ENCODE measurements around the gene CSF2RB. TPM values are rescaled to one million over a fixed set of nuclear protein-coding genes. Genes with fewer than 3 reads are reported as not detected.

CSF2RB gene
- total and polyA plus RNA-seq, 5 donors: 0.75 to 2.6 (median 2.0) TPM

DNA sequence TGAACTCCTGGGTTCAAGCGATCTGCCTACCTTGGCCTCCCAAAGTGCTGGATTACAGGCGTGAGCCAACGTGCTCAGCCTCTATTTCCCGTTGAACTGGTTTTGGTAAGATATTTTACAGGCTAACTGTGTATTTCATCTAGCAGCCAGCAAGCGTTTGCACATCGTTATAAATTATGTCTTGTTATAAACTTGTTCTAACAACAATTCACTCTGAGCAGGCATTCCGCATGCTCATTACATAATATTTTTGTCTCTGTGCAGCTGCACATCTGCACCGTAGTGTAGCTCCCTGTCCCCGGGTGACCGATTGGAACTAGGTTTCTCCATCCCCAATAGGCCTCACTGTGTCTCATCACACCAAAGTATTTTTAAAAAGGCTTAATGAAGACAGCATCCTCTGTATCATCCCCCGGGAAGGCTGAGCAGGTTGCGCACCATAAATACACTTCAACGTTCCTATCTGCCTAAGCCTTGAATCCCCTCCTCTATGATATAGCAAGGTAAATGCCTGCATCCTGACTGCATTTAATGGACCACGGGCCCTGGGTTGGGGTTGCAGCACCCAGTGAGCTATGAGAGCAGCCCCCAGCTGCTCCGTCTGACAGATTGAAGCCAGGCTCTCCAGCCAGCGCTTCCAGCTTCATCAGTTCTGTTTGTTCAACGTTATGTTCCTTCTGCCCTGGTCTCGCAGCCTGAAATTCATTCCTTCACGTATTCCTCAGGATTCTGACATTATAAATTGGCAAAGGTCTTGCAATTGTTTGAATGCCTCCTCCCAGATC, 58.1 kb downstream of the CSF2RB start:
- no peaks in the 10 kb centered on the region for H3K9me3 ChIP-seq (ENCODE audit: control insufficient read depth, low read length)
- H3K4me1 ChIP-seq (ENCODE audit: control insufficient read depth, insufficient read depth, low read length): no peaks in the 10 kb centered on the region
- H3K27me3 ChIP-seq (ENCODE audit: control insufficient read depth, insufficient read depth): no peaks in the 10 kb centered on the region
- no peak for ATAC-seq
- no peak overlapping the region for H3K27ac ChIP-seq (ENCODE audit: low read length)
- no peak for DNase-seq
- WGBS: 75% methylated on average over 19 of the region's 19 CpGs
- intact Hi-C loops (cut with DNase I): loop anchor here in 2 of 4 donors (10.0 kb wide), 3 partner anchors 97 to 187 kb away; partner anchors contain the start of gene NCF4 (in 1 of the 2)
- no peak overlapping the region for H3K4me3 ChIP-seq (ENCODE audit: low read length)

DNA sequence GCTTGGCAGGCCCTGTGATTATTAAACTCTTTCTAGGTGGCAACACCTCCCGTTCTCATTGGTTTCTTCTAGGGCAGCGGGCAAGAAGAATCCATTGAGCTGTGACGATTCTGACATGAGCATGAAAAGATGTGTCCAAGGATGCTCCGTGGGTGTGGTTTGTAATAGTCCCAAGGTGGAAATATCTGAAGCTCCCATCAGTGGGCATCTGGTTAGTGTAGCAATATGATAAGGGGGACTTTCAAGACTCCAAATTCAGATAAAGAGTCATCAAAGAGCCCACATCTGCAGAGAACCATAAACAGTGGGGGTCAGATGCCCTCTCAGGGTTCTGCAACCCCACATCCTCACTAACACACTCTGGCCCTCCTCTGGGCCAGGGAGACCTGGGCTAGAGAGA, 63.2 kb downstream of the CSF2RB start:
- ATAC-seq: no peak
- no peak for DNase-seq
- H3K4me1 ChIP-seq (ENCODE audit: control insufficient read depth, insufficient read depth, low read length): no peaks in the 10 kb centered on the region

DNA sequence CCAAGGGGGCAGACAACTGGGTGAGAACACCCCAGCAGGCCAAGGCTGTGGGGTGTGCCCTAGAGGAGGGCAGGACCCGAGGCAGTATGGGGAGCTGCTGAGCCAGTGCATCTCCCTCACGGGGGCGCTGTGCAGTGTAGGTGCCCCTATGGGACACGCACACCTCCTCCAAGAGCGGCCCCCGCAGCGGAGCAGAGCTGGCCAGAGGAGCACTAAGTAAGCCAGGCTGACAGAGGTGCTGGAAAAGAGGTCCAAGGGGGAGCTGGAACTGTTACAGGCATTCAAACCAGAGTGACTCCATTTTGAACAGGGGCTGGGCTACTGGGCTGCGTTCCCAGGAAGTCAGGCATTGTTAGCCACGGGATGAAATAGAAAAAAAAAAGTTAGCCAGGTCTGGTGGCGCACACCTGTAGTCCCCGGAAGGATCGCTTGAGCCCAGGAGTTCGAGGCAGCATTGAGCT, 64.0 kb downstream of the CSF2RB start:
- no peak overlapping the region for H3K27ac ChIP-seq (ENCODE audit: low read length)
- no peaks in the 10 kb centered on the region for H3K9me3 ChIP-seq (ENCODE audit: control insufficient read depth, low read length)
- DNase-seq (peak; percentile 51 to 84 (median 84)), ATAC-seq (peak; percentile 73 to 77)
- intact Hi-C loops (cut with DNase I): loop anchor here in 3 of 4 donors (5.0 to 10.0 kb wide), 4 partner anchors 103 to 195 kb away; partner anchors contain the start of gene NCF4 (in 1 of the 3)
- no peaks in the 10 kb centered on the region for H3K4me1 ChIP-seq (ENCODE audit: control insufficient read depth, insufficient read depth, low read length)
- H3K27me3 ChIP-seq (ENCODE audit: control insufficient read depth, insufficient read depth): no peaks in the 10 kb centered on the region
- peak overlapping the region; percentile 39 for H3K4me3 ChIP-seq (ENCODE audit: low read length)
- WGBS: 21% methylated on average over 13 of the region's 13 CpGs

More for the DNA sequence above, 63.2 kb downstream of the CSF2RB start:
- Histone ChIP-seq H3K4me3 (ENCODE audit: low read length) (no peak overlapping the region), H3K9me3 (ENCODE audit: control insufficient read depth, low read length) (no peaks in the 10 kb centered on the region), H3K27me3 (ENCODE audit: control insufficient read depth, insufficient read depth) (no peaks in the 10 kb centered on the region), H3K27ac (ENCODE audit: low read length) (no peak overlapping the region)
- intact Hi-C loops (cut with DNase I): loop anchor here in 3 of 4 donors (5.0 to 10.0 kb wide), 4 partner anchors 102 to 194 kb away; partner anchors contain the start of gene NCF4 (in 1 of the 3)
- WGBS: 90% methylated on average over 4 of the region's 4 CpGs

DNA sequence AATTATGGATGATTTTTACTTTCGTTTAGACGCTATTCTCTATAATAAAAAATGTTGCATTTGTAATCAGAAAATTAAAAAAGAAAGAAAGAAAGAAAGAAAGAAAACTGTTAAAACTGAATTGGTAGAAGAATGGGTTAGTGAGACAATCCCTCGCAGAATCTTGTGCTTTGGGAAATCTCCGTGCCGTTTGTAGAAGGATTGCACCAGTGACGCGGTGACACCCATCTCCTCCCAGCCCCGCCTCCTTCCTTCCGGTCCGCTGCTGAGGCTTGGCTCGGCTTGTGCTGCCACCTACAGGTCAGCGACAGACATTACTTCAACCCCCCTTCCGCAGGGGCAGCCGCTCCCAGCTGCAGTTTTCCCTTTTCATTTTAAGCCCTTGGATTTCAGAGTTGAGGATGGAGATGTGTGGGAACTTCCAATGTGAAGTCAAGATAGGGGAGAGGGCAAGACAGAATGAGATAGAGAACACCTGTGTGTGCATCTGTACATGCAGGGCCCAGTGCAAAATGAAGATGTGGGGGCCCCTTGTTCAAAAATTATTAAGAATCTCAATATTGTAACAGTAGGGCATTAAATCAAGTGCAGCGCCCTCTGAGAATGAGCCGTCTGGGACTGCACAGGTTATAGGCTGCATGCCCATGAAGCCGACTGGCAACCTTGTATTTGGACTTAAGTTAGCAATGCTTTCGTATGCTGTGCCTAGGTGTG, 64.7 kb downstream of the CSF2RB start:
- Histone ChIP-seq H3K27ac (ENCODE audit: low read length) (no peak overlapping the region), H3K9me3 (ENCODE audit: control insufficient read depth, low read length) (no peaks in the 10 kb centered on the region), H3K4me3 (ENCODE audit: low read length) (peak overlapping the region; percentile 39), H3K4me1 (ENCODE audit: control insufficient read depth, insufficient read depth, low read length) (no peaks in the 10 kb centered on the region), H3K27me3 (ENCODE audit: control insufficient read depth, insufficient read depth) (no peaks in the 10 kb centered on the region)
- ATAC-seq (peak; percentile 96 to 97), DNase-seq (peak; percentile 92 to 96 (median 95))
- 15% methylated on average over 18 of the region's 18 CpGs for WGBS
- intact Hi-C loops (cut with DNase I): loop anchor here in 3 of 4 donors (5.0 to 10.0 kb wide), 4 partner anchors 103 to 196 kb away; partner anchors contain the start of gene NCF4 (in 1 of the 3)

DNA sequence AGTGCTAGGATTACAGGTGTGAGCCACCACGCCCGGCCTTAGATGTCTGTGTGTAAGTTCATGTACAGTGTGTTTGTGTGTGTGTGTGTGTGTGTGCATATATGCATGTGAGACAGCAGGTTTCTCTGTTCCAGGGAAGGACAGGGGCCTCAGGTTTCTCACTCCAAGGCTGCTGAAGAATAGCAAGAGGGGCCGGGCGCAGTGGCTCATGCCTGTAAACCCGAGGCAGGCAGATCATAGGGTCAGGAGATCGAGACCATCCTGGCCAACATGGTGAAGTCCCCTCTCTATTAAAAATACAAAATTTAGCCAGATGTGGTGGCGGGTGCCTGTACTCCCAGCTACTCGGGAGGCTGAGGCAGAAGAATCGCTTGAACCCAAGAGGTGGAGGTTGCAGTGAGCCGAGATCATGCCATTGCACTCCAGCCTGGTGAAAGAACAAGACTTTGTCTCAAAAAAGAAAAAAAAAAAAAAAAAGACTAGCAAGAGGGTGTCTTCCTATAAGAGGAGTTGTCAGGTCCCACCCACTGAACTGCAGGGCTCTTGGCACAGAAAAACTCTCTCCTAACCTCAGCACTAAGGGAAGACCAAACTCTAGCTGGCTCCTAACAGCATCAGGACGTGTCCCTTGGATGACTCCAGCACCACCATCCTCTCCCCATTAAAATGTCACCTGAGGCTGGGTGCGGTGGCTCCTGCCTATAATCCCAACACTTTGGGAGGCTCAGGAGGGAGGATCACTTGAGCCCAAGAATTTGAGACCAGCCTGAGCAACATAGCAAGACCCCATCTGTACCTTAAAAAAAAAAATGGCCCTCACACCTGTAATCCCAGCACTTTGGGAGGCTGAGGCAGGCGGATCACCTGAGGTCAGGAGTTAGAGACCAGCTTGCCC, 65.8 kb downstream of the CSF2RB start:
- intact Hi-C loops (cut with DNase I): loop anchor here in 3 of 4 donors (5.0 to 10.0 kb wide), 4 partner anchors 104 to 197 kb away; partner anchors contain the start of gene NCF4 (in 1 of the 3)
- whole genome bisulfite sequencing: 90% methylated on average over 13 of the region's 13 CpGs
- H3K27me3 ChIP-seq (ENCODE audit: control insufficient read depth, insufficient read depth): no peaks in the 10 kb centered on the region

DNA sequence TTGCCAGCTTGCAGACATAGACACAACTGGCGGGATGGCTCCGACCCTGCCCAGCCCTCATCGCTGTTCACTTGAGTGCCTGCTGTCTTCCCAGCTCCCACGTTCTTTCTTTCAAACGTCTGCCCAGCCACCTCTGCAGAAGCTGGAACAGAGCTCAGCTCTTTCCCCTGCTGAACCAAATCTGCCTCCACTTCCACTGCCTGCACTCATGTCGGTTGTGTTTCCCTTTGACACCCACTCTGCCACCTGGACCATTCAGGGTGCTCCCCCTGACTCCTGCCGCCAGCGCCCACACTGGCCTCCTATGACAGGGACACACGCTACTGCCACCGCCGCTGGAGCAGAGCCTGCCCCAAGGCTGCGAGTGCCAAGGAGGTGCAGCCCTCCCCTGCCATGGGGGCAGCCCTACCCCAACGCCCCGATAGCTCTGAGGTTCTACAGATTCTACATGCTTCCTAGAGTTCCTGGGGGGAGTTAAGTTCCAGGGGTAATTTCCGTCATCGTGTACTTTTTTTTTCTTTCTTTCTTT, 67.9 kb downstream of the CSF2RB start:
- intact Hi-C loops (cut with DNase I): no loop called here
- DNase-seq: no peak
- Histone ChIP-seq H3K4me1 (ENCODE audit: control insufficient read depth, insufficient read depth, low read length) (no peaks in the 10 kb centered on the region), H3K9me3 (ENCODE audit: control insufficient read depth, low read length) (no peaks in the 10 kb centered on the region), H3K27ac (ENCODE audit: low read length) (no peak overlapping the region), H3K27me3 (ENCODE audit: control insufficient read depth, insufficient read depth) (no peaks in the 10 kb centered on the region), H3K4me3 (ENCODE audit: low read length) (no peak overlapping the region)
- ATAC-seq: no peak
- 77% methylated on average over 16 of the region's 16 CpGs for WGBS

More for the DNA sequence above, 65.8 kb downstream of the CSF2RB start:
- no peaks in the 10 kb centered on the region for H3K4me1 ChIP-seq (ENCODE audit: control insufficient read depth, insufficient read depth, low read length)
- H3K9me3 ChIP-seq (ENCODE audit: control insufficient read depth, low read length): no peaks in the 10 kb centered on the region
- ATAC-seq (no peak), DNase-seq (no peak)
- H3K4me3 ChIP-seq (ENCODE audit: low read length): no peak overlapping the region
- H3K27ac ChIP-seq (ENCODE audit: low read length): no peak overlapping the region

DNA sequence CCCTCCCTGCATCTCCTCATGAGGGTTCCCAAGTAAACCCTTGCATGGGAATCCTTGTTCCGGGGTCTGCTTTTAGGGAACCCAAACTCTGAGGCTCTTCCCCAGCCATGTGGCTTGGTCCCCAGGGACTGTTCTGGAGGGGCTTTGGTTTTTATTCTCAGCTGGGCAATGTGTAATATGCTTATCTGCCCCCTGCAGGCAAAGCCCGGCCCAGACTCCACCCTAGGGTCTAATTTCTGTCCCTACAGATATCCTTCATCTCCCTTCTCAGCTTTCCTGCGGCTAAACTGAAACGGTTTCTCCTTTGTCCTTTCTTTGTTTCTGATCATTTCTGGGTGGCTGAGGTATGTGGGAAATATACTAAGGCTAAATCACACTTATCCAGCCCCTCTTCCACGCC, 68.7 kb downstream of the CSF2RB start:
- intact Hi-C loops (cut with DNase I): no loop called here
- H3K4me1 ChIP-seq (ENCODE audit: control insufficient read depth, insufficient read depth, low read length): no peaks in the 10 kb centered on the region
- H3K9me3 ChIP-seq (ENCODE audit: control insufficient read depth, low read length): no peaks in the 10 kb centered on the region
- no peak overlapping the region for H3K27ac ChIP-seq (ENCODE audit: low read length)
- H3K27me3 ChIP-seq (ENCODE audit: control insufficient read depth, insufficient read depth): no peaks in the 10 kb centered on the region
- DNase-seq: no peak
- no peak overlapping the region for H3K4me3 ChIP-seq (ENCODE audit: low read length)
- ATAC-seq: no peak
- 49% methylated on average over 5 of the region's 5 CpGs for WGBS

DNA sequence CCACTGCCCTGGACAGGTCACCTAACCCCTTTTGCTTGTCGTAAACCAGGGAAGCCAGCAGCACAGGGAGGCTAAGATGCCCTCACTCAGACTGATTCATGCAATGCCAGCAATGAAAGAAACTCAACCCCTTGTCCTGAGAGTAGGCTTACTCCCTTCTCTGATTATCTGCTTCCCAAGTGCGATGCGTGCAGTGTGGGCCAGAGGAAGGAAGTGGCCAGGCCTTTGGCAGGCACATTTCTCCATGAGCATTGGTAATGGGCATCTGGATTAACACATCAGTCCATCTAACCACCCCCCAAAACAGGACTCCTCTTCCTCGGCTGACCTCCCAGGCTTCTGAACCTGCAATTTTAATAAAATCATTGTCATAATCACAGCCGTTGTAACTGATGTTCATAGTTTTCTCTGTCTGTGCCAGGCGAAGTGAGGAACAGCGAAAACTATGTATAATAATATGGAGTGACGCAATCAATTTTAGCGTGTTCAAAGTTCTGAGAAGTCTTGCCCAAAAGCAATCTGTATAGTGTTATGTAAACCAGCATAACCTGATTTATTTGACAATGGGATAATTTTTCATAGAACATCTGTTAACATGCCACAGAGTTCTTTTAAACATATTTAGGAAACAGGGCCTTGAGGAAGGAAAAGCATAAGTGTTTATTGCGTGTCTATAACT, 71.9 kb downstream of the CSF2RB start:
- no peaks in the 10 kb centered on the region for H3K4me1 ChIP-seq (ENCODE audit: control insufficient read depth, insufficient read depth, low read length)

DNA sequence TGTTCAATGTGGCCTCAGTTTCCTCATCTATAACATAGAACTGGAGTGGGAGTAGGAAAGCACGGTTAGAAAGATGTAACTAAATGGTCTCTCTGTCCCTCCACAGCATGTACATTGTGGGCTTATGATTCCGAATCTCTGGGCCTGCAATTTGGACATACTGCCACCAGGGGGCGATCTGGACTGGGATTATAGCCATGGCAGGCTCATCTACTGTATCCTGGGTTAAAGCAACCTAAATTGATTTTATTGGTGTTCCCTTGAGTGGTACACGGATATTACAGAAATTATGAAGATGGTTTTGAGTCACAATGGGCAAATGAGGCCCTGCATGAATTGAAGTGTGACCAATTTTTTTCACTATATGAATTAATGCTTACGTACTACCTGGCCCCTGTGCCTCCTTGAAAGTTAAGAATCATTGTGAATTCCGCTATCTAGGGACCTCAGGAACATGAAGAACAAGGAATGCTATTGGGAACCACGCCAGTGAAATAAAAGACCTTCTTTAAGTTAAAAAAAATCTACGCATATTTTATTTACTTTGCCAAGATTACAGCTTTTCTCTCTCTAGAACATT, 72.9 kb downstream of the CSF2RB start:
- DNase-seq: no peak
- no peaks in the 10 kb centered on the region for H3K9me3 ChIP-seq (ENCODE audit: control insufficient read depth, low read length)
- no peaks in the 10 kb centered on the region for H3K27me3 ChIP-seq (ENCODE audit: control insufficient read depth, insufficient read depth)
- H3K27ac ChIP-seq (ENCODE audit: low read length): no peak overlapping the region
- WGBS: 53% methylated on average over 8 of the region's 8 CpGs
- no peaks in the 10 kb centered on the region for H3K4me1 ChIP-seq (ENCODE audit: control insufficient read depth, insufficient read depth, low read length)
- intact Hi-C loops (cut with DNase I): no loop called here
- ATAC-seq: no peak
- H3K4me3 ChIP-seq (ENCODE audit: low read length): no peak overlapping the region

More for the DNA sequence above, 71.9 kb downstream of the CSF2RB start:
- H3K9me3 ChIP-seq (ENCODE audit: control insufficient read depth, low read length): no peaks in the 10 kb centered on the region
- H3K4me3 ChIP-seq (ENCODE audit: low read length): no peak overlapping the region
- no peak for ATAC-seq
- H3K27me3 ChIP-seq (ENCODE audit: control insufficient read depth, insufficient read depth): no peaks in the 10 kb centered on the region
- 81% methylated on average over 10 of the region's 10 CpGs for WGBS
- no peak for DNase-seq
- intact Hi-C loops (cut with DNase I): no loop called here
- no peak overlapping the region for H3K27ac ChIP-seq (ENCODE audit: low read length)

Measured in right cardiac atrium (tissue), 5 donors.